OCI-LY1 (cell line): Measurements from ENCODE around the gene ST8SIA3.

Source experiments
- H2AFZ ChIP-seq: fragments of 200-600 bp; sonication (generic), shearing (Covaris generic); 2 replicates; pipeline ENCODE4 v1.6.0; 2014; ENCODE audit warnings: antibody characterized with exemption, mild to moderate bottlenecking, low read length
- H3F3A ChIP-seq: fragments of 200-600 bp; sonication (generic), shearing (Covaris generic); 2 replicates; pipeline ENCODE4 v1.6.0; 2014; ENCODE audit warnings: mild to moderate bottlenecking, antibody characterized with exemption, low read length, moderate library complexity; ENCODE audit not compliant: insufficient read depth
- H3K27ac ChIP-seq: fragments of 200-600 bp; sonication (generic); 2 replicates; pipeline ENCODE4 v1.5.1; 2014; ENCODE audit warnings: low read length, mixed run types, mild to moderate bottlenecking, low read depth; ENCODE audit not compliant: poor library complexity, severe bottlenecking
- H3K27me3 ChIP-seq: fragments of 200-600 bp; sonication (generic); 2 replicates; pipeline ENCODE4 v1.6.0; 2014; ENCODE audit warnings: antibody characterized with exemption, mild to moderate bottlenecking, low read length, moderate library complexity; ENCODE audit not compliant: insufficient read depth
- H3K36me3 ChIP-seq: fragments of 200-600 bp; sonication (generic); 2 replicates; pipeline ENCODE4 v1.6.1; 2014; ENCODE audit warnings: mild to moderate bottlenecking, antibody characterized with exemption, low read length, moderate library complexity, mixed read lengths; ENCODE audit not compliant: insufficient read depth
- H3K4me1 ChIP-seq: fragments of 200-600 bp; sonication (generic); 2 replicates; pipeline ENCODE4 v1.5.1; 2014; ENCODE audit warnings: mild to moderate bottlenecking, low read length, moderate library complexity; ENCODE audit not compliant: insufficient read depth, severe bottlenecking
- H3K4me2 ChIP-seq: fragments of 200-600 bp; sonication (generic), shearing (Covaris generic); 2 replicates; pipeline ENCODE4 v1.6.1; 2014; ENCODE audit warnings: low read length
- H3K4me3 ChIP-seq: fragments of 200-600 bp; sonication (generic); 2 replicates; pipeline ENCODE4 v1.5.1; 2014; ENCODE audit warnings: low read length, low read depth, mild to moderate bottlenecking, mixed read lengths; ENCODE audit not compliant: poor library complexity, severe bottlenecking
- H3K79me2 ChIP-seq: fragments of 200-600 bp; shearing (Covaris generic); 2 replicates; pipeline ENCODE4 v1.6.1; 2016; ENCODE audit warnings: mixed run types, low read length, mixed read lengths; ENCODE audit not compliant: insufficient read depth
- H3K9ac ChIP-seq: fragments of 200-600 bp; sonication (generic), shearing (Covaris generic); 2 replicates; pipeline ENCODE4 v1.6.1; 2014; ENCODE audit warnings: mild to moderate bottlenecking, low read length, mixed read lengths
- H3K9me2 ChIP-seq: fragments of 200-600 bp; sonication (generic), shearing (Covaris generic); 2 replicates; pipeline ENCODE4 v1.6.1; 2014; ENCODE audit warnings: low read depth, mild to moderate bottlenecking, low read length, mixed read lengths
- H3K9me3 ChIP-seq: fragments of 200-600 bp; shearing (Covaris generic); 2 replicates; pipeline ENCODE4 v1.6.1; 2014; ENCODE audit warnings: low read length, mixed read lengths
- H4K20me1 ChIP-seq: fragments of 200-600 bp; sonication (generic), shearing (Covaris generic); 2 replicates; pipeline ENCODE4 v1.6.0; 2016; ENCODE audit warnings: mild to moderate bottlenecking, low read length; ENCODE audit not compliant: insufficient read depth
- CTCF ChIP-seq: fragments of 200-600 bp; sonication (generic), shearing (Covaris generic); IDR thresholded peaks from 2 replicates; pipeline ENCODE4 v1.5.1; 2017; ENCODE audit warnings: mild to moderate bottlenecking, antibody characterized with exemption, low read length, moderate library complexity, mixed read lengths
- EZH2 ChIP-seq: fragments of 200-600 bp; sonication (generic), shearing (Covaris generic); IDR thresholded peaks from 2 replicates; pipeline ENCODE4 v1.8.0; 2017; ENCODE audit warnings: borderline replicate concordance, mixed run types, mild to moderate bottlenecking, antibody characterized with exemption, low read length, moderate library complexity, mixed read lengths

ST8SIA3 gene

GRCh38 chr18:57320603-57321002 is 31.8 kb upstream of the ST8SIA3 start:
- no peaks in the 10 kb centered on the region for H3K9me3 ChIP-seq
- H3K9me2 ChIP-seq: no peaks in the 10 kb centered on the region
- no peak overlapping the region for H2AFZ ChIP-seq
- TF ChIP-seq CTCF (no peak), EZH2 (no peak)
- H3F3A ChIP-seq: no peaks in the 10 kb centered on the region
- H3K79me2 ChIP-seq: no peaks in the 10 kb centered on the region
- H3K9ac ChIP-seq: no peak overlapping the region
- no peak overlapping the region for H3K4me3 ChIP-seq
- no peak overlapping the region for H3K27ac ChIP-seq
- no peaks in the 10 kb centered on the region for H3K4me1 ChIP-seq
- no peak overlapping the region for H3K4me2 ChIP-seq
- H4K20me1 ChIP-seq: no peaks in the 10 kb centered on the region
- no peaks in the 10 kb centered on the region for H3K36me3 ChIP-seq
- no peaks in the 10 kb centered on the region for H3K27me3 ChIP-seq

GRCh38 chr18:57325491-57326166 is 26.7 kb upstream of the ST8SIA3 start:
- Histone ChIP-seq H3K9me3 (no peaks in the 10 kb centered on the region), H3K4me2 (no peak overlapping the region), H3K9ac (no peak overlapping the region), H3K9me2 (no peaks in the 10 kb centered on the region), H4K20me1 (no peaks in the 10 kb centered on the region), H3F3A (no peaks in the 10 kb centered on the region), H3K4me3 (no peak overlapping the region), H3K27ac (no peak overlapping the region), H3K79me2 (no peaks in the 10 kb centered on the region), H2AFZ (no peak overlapping the region), H3K36me3 (no peaks in the 10 kb centered on the region), H3K27me3 (no peaks in the 10 kb centered on the region), H3K4me1 (no peaks in the 10 kb centered on the region)
- TF ChIP-seq EZH2 (no peak), CTCF (no peak)

GRCh38 chr18:57326718-57327323 is 25.5 kb upstream of the ST8SIA3 start:
- no peaks in the 10 kb centered on the region for H4K20me1 ChIP-seq
- no peaks in the 10 kb centered on the region for H3F3A ChIP-seq
- no peak overlapping the region for H3K9ac ChIP-seq
- TF ChIP-seq CTCF (no peak), EZH2 (no peak)
- no peak overlapping the region for H3K4me3 ChIP-seq
- H2AFZ ChIP-seq: no peak overlapping the region
- H3K27me3 ChIP-seq: no peaks in the 10 kb centered on the region
- no peaks in the 10 kb centered on the region for H3K36me3 ChIP-seq
- no peaks in the 10 kb centered on the region for H3K9me3 ChIP-seq
- no peak overlapping the region for H3K4me2 ChIP-seq
- no peaks in the 10 kb centered on the region for H3K9me2 ChIP-seq
- no peaks in the 10 kb centered on the region for H3K79me2 ChIP-seq
- no peaks in the 10 kb centered on the region for H3K4me1 ChIP-seq
- no peak overlapping the region for H3K27ac ChIP-seq
